H7 (cell line): Measurements from ENCODE around the gene PPFIA1. TPM values are rescaled to one million over a fixed set of nuclear protein-coding genes. Genes with fewer than 3 reads are reported as not detected.
A peak's percentile ranks its signal among the peaks of the same experiment; 100 is the strongest.
"Not testable (repeated sequence)": the region's sequence is repeated elsewhere in the genome, so short reads cannot be mapped to it uniquely, and the experiment has no call there.

Source experiments
- DNase-seq: peaks from one replicate; pipeline ENCODE4 v3.0.0; 2012
- H3K27me3 ChIP-seq: 2 replicates; pipeline ENCODE4 v1.6.0; 2011; ENCODE audit warnings: mild to moderate bottlenecking, low read length; ENCODE audit not compliant: control insufficient read depth, insufficient read depth
- H3K36me3 ChIP-seq: replicated peaks from 2 replicates; pipeline ENCODE4 v1.5.1; 2011; ENCODE audit warnings: low read length; ENCODE audit not compliant: control insufficient read depth, insufficient read depth
- H3K4me3 ChIP-seq: 2 replicates; pipeline ENCODE4 v1.5.1; 2011; ENCODE audit warnings: low read depth, mild to moderate bottlenecking, control low read depth, low read length, moderate library complexity; ENCODE audit not compliant: insufficient read depth
- total RNA-seq: library from RNA; depleted of rRNA; stranded (reverse); fragments of >200 nt; shearing (Covaris generic); gene quantifications from 2 replicates; pipeline ENCODE4 v1.2.3, GENCODE V29; 2014

The PPFIA1 gene
- total RNA-seq, 1 experiment from 2014 or later, result 51.5 TPM

GRCh38 chr11:70383664-70384565 is 113.4 kb downstream of the PPFIA1 start:
- H3K4me3 ChIP-seq, result no peak overlapping the region
- H3K27me3 ChIP-seq, result no peaks in the 10 kb centered on the region
- no peak for DNase-seq
- peaks cover 8% of the 10 kb centered on the region for H3K36me3 ChIP-seq

- DNase-seq, result no peak
- peaks cover 7% of the 10 kb centered on the region for H3K36me3 ChIP-seq
- no peak overlapping the region for H3K4me3 ChIP-seq
- H3K27me3 ChIP-seq, result no peaks in the 10 kb centered on the region
Measured at GRCh38 chr11:70384566-70385152, 114.2 kb downstream of the PPFIA1 start.

GRCh38 chr11:70387564-70387963 is 117.1 kb downstream of the PPFIA1 start:
- Histone ChIP-seq H3K27me3 (no peaks in the 10 kb centered on the region), H3K4me3 (no peak overlapping the region), H3K36me3 (peaks cover 7% of the 10 kb centered on the region)
- peak; percentile 30 for DNase-seq

- Histone ChIP-seq H3K36me3 (peaks cover 8% of the 10 kb centered on the region), H3K27me3 (no peaks in the 10 kb centered on the region), H3K4me3 (no peak overlapping the region)
- no peak for DNase-seq
Measured at GRCh38 chr11:70389201-70389600, 118.7 kb downstream of the PPFIA1 start.

DNA sequence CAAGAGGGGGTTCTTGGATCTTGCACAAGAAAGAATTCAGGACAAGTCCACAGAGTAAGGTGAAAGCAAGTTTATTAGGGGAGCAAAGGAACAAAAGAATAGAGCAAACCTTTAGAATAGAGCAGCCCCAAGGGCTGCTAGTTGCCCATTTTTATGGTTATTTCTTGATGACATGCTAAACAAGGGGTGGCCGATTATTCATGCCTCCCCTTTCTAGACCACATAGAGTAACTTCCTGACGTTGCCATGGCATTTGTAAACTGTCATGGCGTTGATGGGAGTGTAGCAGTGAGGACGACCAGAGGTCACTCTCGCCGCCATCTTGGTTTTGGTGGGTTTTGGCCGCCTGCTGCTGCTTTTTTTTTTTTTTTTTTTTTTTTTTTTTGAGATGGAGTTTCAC is 120.4 kb downstream of the PPFIA1 start:
- not testable (repeated sequence) for DNase-seq, H3K4me3 ChIP-seq, H3K27me3 ChIP-seq, H3K36me3 ChIP-seq

- no peak for DNase-seq
- no peaks in the 10 kb centered on the region for H3K27me3 ChIP-seq
- H3K4me3 ChIP-seq, result no peak overlapping the region
- peaks cover 3% of the 10 kb centered on the region for H3K36me3 ChIP-seq
Measured at GRCh38 chr11:70394211-70394950, 123.9 kb downstream of the PPFIA1 start.

DNA sequence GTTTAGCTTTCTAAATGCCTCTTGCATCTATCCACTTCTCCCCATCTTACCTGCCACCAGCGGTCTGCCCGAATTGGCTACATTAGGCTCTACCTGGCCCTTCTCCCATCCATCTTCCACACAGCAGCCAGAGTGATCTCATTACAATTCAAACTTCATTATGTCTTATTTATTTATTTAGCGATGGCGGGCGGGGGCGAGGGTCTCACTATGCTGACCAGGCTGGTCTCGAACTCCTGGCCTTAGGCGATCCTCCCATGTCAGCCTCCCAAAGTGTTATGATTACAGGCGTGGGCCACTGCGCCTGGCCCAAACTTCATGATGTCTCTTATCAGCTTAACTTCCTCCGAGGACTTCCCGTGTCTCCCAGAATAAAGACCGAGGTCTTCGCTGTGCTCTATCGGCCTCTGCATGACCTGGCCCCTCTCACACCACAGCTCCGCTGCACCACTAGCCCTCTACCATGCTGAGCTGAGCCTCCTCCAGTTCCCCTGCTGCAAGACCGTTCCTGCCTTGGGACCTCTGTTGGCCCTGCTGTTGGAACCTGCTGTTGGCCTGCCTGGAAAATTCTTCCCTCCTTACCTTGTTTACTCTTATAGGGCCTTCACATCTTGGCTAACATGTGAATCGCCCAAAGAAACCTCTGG is 127.0 kb downstream of the PPFIA1 start:
- Histone ChIP-seq H3K4me3 (peak overlapping the region; percentile 83), H3K27me3 (no peaks in the 10 kb centered on the region), H3K36me3 (peaks cover 3% of the 10 kb centered on the region)
- DNase-seq, result peak; percentile 64

DNA sequence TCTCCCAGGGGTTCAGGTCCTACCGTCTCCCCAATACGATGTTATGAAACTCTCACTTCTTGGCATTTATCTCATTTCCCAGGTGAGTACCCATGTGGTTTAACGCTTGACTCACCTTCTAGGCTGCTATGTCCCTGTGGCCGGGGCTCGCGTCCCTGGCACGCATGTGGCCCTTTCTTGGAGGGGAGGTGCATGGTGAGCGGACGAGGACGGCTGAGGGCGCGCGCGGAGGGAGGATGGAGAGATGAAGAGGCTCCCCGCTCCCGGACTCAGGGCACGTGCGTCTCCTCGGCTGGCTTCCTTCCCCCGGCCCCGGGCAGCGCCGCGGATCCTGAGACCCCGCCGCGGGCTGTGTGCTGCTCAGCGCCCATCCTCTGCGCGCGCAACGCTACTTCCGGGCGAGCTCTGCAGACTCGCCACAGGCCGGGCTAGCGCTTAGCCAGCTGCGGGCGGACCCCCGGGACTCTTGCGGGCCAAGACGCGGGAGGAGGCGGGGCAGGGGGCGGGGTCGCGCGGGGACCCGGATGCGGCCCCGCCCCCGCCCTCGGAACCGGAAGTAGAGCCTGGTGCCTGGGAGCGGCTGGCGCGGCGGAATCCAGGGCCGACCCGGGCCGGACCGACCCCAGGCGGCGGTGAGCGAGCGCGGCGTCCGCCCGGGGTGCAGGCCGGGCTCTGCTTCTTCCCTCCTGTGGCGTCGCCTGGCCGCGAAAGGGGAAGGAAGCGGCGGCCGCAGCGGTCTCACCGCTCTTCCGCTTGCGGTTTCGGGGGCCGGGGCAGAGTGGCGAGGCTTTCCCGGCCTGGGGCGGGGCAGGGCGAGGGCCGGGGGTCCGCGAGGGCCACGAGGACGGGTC is 127.7 kb downstream of the PPFIA1 start, which contains the start of gene CTTN:
CTTN (plus strand) TSS at position 547 of the 851 bp plus-strand sequence. CDS start 8,769 bp downstream, outside the sequence.
- DNase-seq, result peak; percentile 100
- no peaks in the 10 kb centered on the region for H3K27me3 ChIP-seq
- peak within 1 kb of the TSS; percentile 83 for H3K4me3 ChIP-seq
- H3K36me3 ChIP-seq, result peaks cover 3% of the 10 kb centered on the region

- DNase-seq, result peak; percentile 76
Measured at GRCh38 chr11:70398834-70399680, 128.6 kb downstream of the PPFIA1 start.

DNA sequence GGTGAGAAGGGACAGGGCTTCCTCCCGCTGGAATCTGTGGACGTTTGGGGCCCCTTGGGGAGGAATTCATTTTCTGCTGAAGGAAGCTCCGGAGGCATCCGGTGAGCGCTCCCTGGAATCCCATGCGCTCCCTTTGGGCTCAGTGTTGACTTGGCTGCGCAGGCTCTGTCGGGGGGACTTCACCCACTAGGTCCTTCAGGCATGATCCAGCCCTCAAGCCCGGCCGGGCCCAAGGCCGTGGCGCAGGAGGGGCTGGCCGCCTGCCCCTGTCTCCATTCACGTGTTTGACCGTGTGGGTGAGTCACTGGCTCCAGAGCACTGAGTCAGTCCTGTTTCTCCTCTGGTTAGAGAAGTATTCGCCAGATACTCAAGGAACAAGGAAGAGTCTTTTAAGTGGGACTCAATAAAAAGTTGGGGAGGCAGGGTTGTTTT is 129.2 kb downstream of the PPFIA1 start:
- peak overlapping the region; percentile 83 for H3K4me3 ChIP-seq
- peak; percentile 82 for DNase-seq
- H3K27me3 ChIP-seq, result no peaks in the 10 kb centered on the region
- peaks cover 2% of the 10 kb centered on the region for H3K36me3 ChIP-seq

More at GRCh38 chr11:70398834-70399680, 128.6 kb downstream of the PPFIA1 start:
- Histone ChIP-seq H3K36me3 (peaks cover 2% of the 10 kb centered on the region), H3K4me3 (peak overlapping the region; percentile 83), H3K27me3 (no peaks in the 10 kb centered on the region)

DNA sequence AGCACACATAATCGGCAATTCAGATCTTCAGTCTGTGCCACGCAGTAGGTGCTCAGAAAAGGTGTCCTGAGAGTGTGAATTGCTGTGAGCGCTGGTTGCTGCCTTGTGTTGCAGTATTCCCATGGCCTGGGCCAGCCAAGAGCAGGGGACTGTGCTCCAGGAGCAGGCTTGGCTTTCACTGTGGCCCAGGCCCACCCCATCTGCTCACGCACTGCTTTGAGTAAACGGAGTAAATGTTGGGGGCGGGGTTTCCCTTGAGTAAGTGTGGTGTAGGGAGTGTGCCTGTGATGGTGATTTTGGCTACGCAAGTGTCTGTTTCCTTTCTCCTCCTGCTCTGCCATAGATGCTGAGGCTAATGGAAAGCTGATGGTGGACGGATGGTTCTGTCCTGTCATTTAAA is 130.2 kb downstream of the PPFIA1 start:
- no peak overlapping the region for H3K4me3 ChIP-seq
- peaks cover 1% of the 10 kb centered on the region; the same call in 1 of the 2 replicates for H3K36me3 ChIP-seq
- no peak for DNase-seq

DNA sequence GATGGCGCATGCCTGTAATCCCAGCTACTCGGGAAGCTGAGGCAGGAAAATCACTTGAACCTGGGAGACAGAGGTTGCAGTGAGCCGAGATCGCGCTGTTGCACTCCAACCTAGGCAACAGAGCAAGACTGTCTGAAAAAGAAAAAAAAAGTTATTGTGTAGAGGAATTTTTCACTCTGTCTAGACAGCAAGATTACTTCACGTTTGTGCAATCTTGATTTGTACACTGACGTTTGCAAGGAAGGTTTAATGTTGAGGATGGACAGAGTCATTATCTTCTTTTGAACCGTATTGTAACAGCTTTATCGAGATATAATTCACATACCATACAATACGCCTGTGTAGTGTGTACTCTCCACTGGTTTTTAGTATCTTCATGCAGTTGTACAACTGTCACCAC is 131.5 kb downstream of the PPFIA1 start:
- Histone ChIP-seq H3K36me3 (peaks cover 8% of the 10 kb centered on the region), H3K27me3 (no peaks in the 10 kb centered on the region), H3K4me3 (no peak overlapping the region)
- no peak for DNase-seq

More for the DNA sequence above, 130.2 kb downstream of the PPFIA1 start:
- H3K27me3 ChIP-seq, result no peaks in the 10 kb centered on the region

DNA sequence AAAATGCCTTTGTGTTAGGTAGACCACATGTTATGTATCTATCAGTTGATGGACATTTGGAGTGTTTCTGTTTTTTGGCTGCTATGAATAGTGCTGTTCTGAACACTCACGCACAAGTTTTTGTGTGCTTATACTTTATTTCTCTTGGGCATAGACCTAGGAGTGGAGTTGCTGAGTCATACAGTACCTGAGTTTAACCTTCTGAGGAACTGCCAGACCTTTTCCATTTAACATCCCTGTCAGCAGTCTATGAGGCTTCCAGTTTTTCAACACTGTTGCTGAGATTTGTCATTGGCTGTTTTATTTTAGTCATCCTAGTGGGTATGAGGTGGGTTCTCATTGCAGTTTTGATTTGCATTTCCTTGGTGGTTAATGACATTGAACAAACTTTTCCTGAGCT is 132.2 kb downstream of the PPFIA1 start:
- peaks cover 14% of the 10 kb centered on the region for H3K36me3 ChIP-seq
- no peak for DNase-seq
- no peaks in the 10 kb centered on the region for H3K27me3 ChIP-seq

More for the DNA sequence above, 132.2 kb downstream of the PPFIA1 start:
- no peak overlapping the region for H3K4me3 ChIP-seq
